GM19240 (cell line): ENCODE data around the gene ITGAV.

Source experiments
- DNase-seq: peaks from one replicate; pipeline ENCODE4 v3.0.0; 2011; ENCODE audit warnings: low spot score; ENCODE audit not compliant: insufficient read length

ITGAV gene

GRCh38 chr2:186573531-186573930, 16.3 kb upstream of the ITGAV start:
- no peak for DNase-seq

GRCh38 chr2:186575302-186575701, 14.6 kb upstream of the ITGAV start:
- DNase-seq: no peak

- DNase-seq: no peak
Measured at GRCh38 chr2:186575856-186576255, 14.0 kb upstream of the ITGAV start.

- DNase-seq: no peak
Measured at GRCh38 chr2:186576614-186577013, 13.2 kb upstream of the ITGAV start.

- no peak for DNase-seq
Measured at GRCh38 chr2:186582698-186583097, 7.2 kb upstream of the ITGAV start.

GRCh38 chr2:186584053-186584452, 5.8 kb upstream of the ITGAV start:
- no peak for DNase-seq

GRCh38 chr2:186588421-186588820, 1.4 kb upstream of the ITGAV start:
- DNase-seq: no peak

- DNase-seq: no peak
Measured at GRCh38 chr2:186588940-186589611, 780 bp upstream of the ITGAV start.

GRCh38 chr2:186590350-186590758, 498 bp downstream of the ITGAV start:
- no peak for DNase-seq

GRCh38 chr2:186590759-186591505, 1.1 kb downstream of the ITGAV start:
- no peak for DNase-seq

- DNase-seq: no peak
Measured at GRCh38 chr2:186591506-186591890, 1.6 kb downstream of the ITGAV start.

- no peak for DNase-seq
Measured at GRCh38 chr2:186592137-186592875, 2.5 kb downstream of the ITGAV start.

GRCh38 chr2:186593523-186593922, 3.7 kb downstream of the ITGAV start:
- no peak for DNase-seq

- no peak for DNase-seq
Measured at GRCh38 chr2:186594001-186594722, 4.3 kb downstream of the ITGAV start.

- no peak for DNase-seq
Measured at GRCh38 chr2:186595219-186595618, 5.4 kb downstream of the ITGAV start.

GRCh38 chr2:186599186-186599778, 9.4 kb downstream of the ITGAV start:
- DNase-seq: no peak

- no peak for DNase-seq
Measured at GRCh38 chr2:186603286-186603685, 13.4 kb downstream of the ITGAV start.

GRCh38 chr2:186605041-186605440, 15.2 kb downstream of the ITGAV start:
- DNase-seq: no peak

- no peak for DNase-seq
Measured at GRCh38 chr2:186607660-186608324, 17.9 kb downstream of the ITGAV start.

GRCh38 chr2:186610785-186611184, 20.9 kb downstream of the ITGAV start:
- no peak for DNase-seq

GRCh38 chr2:186611526-186611925, 21.7 kb downstream of the ITGAV start:
- no peak for DNase-seq
